Caki2 (cell line): ENCODE results near the gene RPL9. TPM values are rescaled to one million over a fixed set of nuclear protein-coding genes. Genes with fewer than 3 reads are reported as not detected.
A peak's percentile ranks its signal among the peaks of the same experiment; 100 is the strongest.
"Not testable (repeated sequence)": the region's sequence is repeated elsewhere in the genome, so short reads cannot be mapped to it uniquely, and the experiment has no call there.

ENCODE experiments used
- DNase-seq: peaks from one replicate; pipeline ENCODE4 v3.0.0-alpha.2; 2015; ENCODE audit warnings: low read depth
- in situ Hi-C: cut with HindIII; loops from 2 replicates; pipeline ENCODE4 v1.10.0; 2016; ENCODE audit warnings: low sequenced_read_pairs, low pct_unique_long_range_greater_than_20kb, mixed read lengths
- total RNA-seq: library from RNA; depleted of rRNA; stranded (reverse); fragments of >200 nt; shearing (Covaris generic); gene quantifications from 2 replicates; pipeline ENCODE4 v1.2.3, GENCODE V29; 2014; ENCODE audit warnings: low replicate concordance; rRNA removed

The RPL9 gene
- total RNA-seq, 1 experiment from 2014 or later: 1,660 TPM

GRCh38 chr4:39435659-39436563 lies 22.8 kb downstream of the RPL9 start:
- no peak for DNase-seq
- in situ Hi-C loops: no loop called here

DNA sequence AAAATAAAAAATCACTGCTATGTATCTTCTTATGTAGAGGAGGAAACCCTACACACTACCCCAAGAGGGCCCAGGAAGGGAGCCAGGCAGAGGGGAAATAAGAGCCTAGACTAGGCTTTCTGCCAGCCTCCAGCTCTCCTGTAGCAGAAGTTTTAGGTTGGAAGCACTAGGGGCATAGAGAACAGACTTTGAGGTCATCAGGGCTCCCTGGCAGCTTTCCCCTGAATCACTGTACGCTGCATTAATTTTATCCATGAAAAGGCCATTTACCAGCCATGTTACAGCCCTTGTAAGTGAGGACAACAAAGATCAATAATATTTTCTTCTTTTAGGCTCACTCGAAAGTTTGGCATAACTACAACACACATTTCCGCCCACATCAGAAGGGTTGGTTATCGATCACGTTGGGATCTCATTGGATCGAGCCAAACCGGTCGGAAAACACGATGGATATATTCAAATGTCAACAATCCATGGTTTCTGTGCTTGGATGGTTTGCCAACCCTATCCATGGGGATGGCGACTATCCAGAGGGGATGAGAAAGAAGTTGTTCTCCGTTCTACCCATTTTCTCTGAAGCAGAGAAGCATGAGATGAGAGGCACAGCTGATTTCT lies 24.7 kb downstream of the RPL9 start:
- in situ Hi-C loops: no loop called here
- DNase-seq: no peak

DNA sequence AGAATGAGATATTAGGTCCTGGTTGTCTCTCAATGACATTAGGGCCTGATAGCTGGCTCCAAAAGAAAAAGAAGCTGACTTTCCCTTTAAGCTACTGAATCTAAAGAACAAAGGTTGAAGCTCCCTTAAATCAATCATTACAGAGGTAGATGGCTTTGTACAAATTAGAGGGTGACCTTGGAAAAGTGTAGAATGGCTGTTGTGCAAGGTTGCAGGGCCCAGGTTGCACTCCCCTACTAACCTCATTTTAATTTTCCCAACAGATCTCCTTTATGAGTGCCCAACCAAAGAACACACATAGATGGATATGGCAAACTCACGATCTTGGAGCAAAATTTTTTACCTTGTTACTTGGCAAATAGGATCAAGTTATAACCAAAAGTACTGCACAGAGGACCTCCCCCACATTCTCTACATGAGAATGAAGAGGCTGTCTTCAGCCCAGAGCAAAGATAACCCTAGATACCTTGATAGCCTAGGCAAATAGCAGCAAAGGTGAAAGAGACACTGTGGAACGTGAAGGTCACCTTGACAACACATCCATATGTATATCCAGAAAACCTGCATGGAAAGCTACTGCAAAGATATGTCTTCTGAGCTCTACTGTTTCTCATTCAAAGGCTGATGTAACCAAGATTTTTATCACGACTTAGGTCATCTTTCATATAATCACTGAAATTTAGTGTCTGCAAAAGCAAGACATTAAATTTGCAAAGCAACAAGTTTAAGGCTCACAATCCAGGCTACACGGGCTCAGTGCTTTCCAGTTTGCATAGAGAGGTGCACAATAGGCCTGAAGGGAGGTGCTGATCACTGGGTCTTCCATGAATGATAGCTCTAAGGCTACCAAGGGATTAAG lies 29.0 kb downstream of the RPL9 start:
- in situ Hi-C loops: no loop called here
- DNase-seq: no peak

GRCh38 chr4:39427520-39428114 lies 31.1 kb downstream of the RPL9 start:
- no peak for DNase-seq
- in situ Hi-C loops: no loop called here

- in situ Hi-C loops: no loop called here
- DNase-seq: no peak
These were observed 32.0 kb downstream of the RPL9 start for GRCh38 chr4:39426728-39427127.

DNA sequence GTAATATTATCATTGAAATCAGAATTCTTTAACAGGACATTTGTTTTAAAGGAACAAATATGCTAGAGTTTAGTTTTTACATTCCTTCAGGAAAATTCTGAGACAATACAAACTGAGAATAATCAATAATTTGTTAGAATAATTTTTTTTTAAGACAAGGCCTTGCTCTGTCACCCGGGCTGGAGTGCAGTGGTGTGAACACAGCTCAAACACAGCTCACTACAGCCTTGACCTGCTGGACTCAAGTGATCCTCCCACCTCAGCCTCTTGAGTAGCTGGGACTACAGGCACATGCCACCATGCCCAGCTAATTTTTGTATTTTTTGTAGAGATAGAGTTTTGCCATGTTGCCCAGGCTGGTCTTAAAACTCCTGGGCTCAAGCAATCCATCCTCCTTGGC lies 33.4 kb downstream of the RPL9 start:
- DNase-seq, in situ Hi-C loops: not testable (repeated sequence)

DNA sequence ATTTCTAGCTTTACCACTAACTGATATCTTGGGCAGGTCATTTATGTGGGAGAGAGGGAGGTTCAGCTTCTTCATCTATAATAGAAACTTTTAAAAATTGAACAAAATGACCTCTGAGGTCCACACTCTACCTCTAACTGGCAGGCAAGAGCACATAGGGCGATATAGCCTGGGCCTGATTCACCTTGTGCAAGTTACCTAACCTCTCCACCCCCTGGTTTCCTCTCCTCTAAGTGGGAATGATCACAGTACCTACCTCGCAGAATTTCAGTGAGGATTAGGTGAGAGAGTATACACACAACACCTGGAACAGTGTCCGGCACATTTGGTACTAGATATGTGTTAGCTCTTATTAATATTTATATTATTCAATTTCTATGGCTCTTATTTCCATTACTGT lies 36.5 kb downstream of the RPL9 start:
- in situ Hi-C loops: no loop called here
- no peak for DNase-seq

DNA sequence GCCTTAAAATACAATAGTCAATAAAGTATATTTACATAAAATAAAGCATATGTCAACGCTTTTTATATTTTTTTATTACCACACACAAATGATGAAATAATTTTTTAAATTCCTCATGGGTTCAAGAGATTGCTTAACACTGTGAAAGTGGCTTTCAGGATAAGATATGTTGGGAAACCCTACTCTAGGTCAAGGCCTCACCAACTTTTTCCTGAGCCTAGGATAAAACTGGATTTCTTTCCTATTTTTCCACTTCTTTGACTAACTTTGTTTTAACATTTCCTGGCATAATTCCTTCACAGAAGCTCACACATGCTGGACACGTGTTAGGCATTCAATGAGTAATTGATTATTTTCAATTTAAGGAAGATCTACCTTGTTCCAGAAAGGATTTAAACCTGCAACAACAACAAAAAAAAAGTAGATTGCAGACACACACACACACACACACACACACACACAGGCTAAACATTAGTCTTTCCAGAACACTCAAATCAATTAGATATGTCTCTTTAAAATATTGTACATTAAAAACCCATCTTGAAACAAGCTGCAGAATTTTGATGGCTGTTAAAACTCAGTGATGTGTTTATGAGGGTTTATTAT lies 42.9 kb downstream of the RPL9 start:
- in situ Hi-C loops: no loop called here
- no peak for DNase-seq

- in situ Hi-C loops, DNase-seq: not testable (repeated sequence)
These were observed 47.2 kb downstream of the RPL9 start for GRCh38 chr4:39411561-39411960.

- no peak for DNase-seq
- in situ Hi-C loops: no loop called here
These were observed 48.3 kb downstream of the RPL9 start for GRCh38 chr4:39410415-39410814.

DNA sequence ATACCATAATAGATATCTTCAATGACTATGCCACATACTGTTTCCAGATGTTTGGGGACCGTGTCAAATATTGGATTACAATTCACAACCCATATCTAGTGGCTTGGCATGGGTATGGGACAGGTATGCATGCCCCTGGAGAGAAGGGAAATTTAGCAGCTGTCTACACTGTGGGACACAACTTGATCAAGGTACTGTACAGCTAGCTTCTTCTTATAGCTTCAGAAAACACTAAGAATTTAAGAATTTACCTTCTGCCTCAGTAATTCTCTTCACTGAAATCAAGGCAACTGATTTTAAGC lies 51.2 kb downstream of the RPL9 start:
- DNase-seq: no peak
- in situ Hi-C loops: no loop called here

DNA sequence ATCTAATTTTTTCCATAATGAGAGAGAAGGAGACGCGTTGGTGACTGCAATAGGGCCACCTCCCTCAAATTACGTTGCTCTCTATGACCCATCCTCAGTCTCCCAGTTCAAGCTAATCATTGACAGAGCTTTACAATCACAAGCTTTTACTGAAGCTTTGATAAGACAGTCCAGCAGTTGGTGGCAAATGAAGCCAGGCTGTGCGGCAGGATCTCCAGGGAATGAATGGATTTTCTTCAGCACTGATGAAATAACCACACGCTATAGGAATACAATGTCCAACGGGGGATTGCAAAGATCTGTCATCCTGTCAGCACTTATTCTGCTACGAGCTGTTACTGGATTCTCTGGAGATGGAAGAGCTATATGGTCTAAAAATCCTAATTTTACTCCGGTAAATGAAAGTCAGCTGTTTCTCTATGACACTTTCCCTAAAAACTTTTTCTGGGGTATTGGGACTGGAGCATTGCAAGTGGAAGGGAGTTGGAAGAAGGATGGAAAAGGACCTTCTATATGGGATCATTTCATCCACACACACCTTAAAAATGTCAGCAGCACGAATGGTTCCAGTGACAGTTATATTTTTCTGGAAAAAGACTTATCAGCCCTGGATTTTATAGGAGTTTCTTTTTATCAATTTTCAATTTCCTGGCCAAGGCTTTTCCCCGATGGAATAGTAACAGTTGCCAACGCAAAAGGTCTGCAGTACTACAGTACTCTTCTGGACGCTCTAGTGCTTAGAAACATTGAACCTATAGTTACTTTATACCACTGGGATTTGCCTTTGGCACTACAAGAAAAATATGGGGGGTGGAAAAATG lies 51.7 kb downstream of the RPL9 start, which contains the start of gene KLB:
Gene KLB (plus strand): TSS at position 168 of the 821 bp plus-strand sequence. CDS start 20 bp downstream, at position 188.
- peak; percentile 68 for DNase-seq
- in situ Hi-C loops: no loop called here

Other genes with a start within 250 kb of the RPL9 start
- gene RFC1, start 92.6 kb downstream of the RPL9 start, total RNA-seq: 27.2 and 51.0 TPM in 2 replicates
- 0.68 and 0.75 TPM in 2 replicates for gene KLB, start 52.0 kb downstream of the RPL9 start, total RNA-seq
- 27.6 and 49.3 TPM in 2 replicates for gene LIAS, start 134 bp upstream of the RPL9 start, total RNA-seq
- 817 and 999 TPM in 2 replicates for gene UGDH, start 68.5 kb upstream of the RPL9 start, total RNA-seq
- gene SMIM14, start 179.9 kb upstream of the RPL9 start, total RNA-seq: 50.1 and 97.2 TPM in 2 replicates
- 9.4 and 12.4 TPM in 2 replicates for gene UBE2K, start 239.2 kb upstream of the RPL9 start, total RNA-seq